ENCODE data around the gene SFT2D1. TPM values are rescaled to one million over a fixed set of nuclear protein-coding genes. Genes with fewer than 3 reads are reported as not detected.

Gene SFT2D1
- total RNA-seq, 4 donors from 2014 or later: 40.0 to 63.7 (median 53.8) TPM

DNA sequence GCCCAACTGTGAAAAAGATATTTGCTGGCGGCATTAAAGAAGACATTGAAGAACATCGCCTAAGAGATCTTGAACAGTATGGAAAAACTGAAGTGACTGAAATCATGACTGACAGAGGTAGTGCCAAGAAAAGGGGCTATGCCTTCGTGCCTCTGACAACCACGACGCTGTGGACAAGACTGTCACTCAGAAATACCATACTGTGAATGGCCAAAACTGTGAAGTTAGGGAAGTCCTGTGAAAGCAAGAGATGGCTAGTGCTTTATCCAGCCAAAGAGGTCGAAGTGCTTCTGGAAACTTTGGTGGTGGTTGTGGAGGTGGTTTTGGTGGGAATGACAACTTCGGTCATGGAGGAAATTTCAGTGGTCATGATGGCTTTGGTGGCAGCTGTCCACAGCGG, 7.5 kb downstream of the SFT2D1 start:
- ATAC-seq (ENCODE audit: low FRiP score): no peak
- no peak for DNase-seq (ENCODE audit: low spot score)
- TF ChIP-seq, protein P1, sequence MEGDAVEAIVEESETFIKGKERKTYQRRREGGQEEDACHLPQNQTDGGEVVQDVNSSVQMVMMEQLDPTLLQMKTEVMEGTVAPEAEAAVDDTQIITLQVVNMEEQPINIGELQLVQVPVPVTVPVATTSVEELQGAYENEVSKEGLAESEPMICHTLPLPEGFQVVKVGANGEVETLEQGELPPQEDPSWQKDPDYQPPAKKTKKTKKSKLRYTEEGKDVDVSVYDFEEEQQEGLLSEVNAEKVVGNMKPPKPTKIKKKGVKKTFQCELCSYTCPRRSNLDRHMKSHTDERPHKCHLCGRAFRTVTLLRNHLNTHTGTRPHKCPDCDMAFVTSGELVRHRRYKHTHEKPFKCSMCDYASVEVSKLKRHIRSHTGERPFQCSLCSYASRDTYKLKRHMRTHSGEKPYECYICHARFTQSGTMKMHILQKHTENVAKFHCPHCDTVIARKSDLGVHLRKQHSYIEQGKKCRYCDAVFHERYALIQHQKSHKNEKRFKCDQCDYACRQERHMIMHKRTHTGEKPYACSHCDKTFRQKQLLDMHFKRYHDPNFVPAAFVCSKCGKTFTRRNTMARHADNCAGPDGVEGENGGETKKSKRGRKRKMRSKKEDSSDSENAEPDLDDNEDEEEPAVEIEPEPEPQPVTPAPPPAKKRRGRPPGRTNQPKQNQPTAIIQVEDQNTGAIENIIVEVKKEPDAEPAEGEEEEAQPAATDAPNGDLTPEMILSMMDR (IDR thresholded peaks at IDR 0.05): no peak

- ATAC-seq (ENCODE audit: low FRiP score) (no peak), DNase-seq (ENCODE audit: low spot score) (no peak)
- TF ChIP-seq, protein P1 (IDR thresholded peaks at IDR 0.05): no peak
These were observed 9.0 kb downstream of the SFT2D1 start for GRCh38 chr6:166333172-166333995.

DNA sequence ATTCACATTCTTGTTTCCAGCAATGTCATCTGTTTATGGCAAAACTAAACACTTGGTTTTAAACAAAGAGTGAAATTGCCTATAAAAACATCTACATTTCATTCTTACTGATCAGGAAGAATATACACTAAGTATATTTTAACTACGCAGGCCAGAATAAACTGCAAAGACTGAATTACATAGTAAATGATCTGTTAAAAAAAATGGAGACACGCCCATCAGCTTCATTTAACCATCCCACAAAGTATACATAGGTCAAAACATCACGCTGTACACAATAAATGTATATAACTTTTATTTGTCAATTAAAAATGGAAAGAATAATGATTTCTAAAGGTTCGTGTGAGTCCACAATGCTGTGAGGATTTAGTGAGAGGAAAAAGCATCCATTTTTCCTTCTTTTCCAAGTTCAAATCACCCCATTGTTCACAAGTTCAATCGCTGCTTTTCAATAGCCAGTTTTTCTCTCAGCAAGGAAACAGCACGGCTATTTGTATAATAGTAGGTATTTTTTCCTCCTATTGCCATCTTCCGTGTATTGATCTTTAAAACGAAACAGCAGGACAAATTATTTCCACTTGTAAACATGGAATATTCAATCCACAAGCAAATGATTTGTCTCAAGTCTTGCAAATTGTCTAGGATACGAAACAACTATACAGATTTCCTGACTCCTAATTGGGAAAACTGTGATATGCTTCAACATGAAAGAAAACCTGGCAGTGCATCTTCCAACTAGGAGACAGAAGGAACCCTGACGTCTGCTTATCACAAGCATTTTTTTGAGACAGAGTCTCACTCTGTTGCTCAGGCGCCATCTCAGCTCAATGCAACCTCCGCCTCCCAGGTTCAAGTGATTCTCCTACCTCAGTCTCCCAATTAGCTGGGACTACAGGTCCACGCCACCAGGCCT, 10.6 kb downstream of the SFT2D1 start:
- TF ChIP-seq, protein P1 (IDR thresholded peaks at IDR 0.05): no peak
- DNase-seq (ENCODE audit: low spot score) (no peak), ATAC-seq (ENCODE audit: low FRiP score) (no peak)

GRCh38 chr6:166330612-166331011, 11.7 kb downstream of the SFT2D1 start:
- DNase-seq (ENCODE audit: low spot score) (no peak), ATAC-seq (ENCODE audit: low FRiP score) (peak; percentile 50)
- TF ChIP-seq, protein P1 (IDR thresholded peaks at IDR 0.05): no peak

- no peak for DNase-seq (ENCODE audit: low spot score)
- no peak for ATAC-seq (ENCODE audit: low FRiP score)
- TF ChIP-seq, protein P1 (IDR thresholded peaks at IDR 0.05): no peak
These were observed 16.8 kb downstream of the SFT2D1 start for GRCh38 chr6:166325383-166326042.

DNA sequence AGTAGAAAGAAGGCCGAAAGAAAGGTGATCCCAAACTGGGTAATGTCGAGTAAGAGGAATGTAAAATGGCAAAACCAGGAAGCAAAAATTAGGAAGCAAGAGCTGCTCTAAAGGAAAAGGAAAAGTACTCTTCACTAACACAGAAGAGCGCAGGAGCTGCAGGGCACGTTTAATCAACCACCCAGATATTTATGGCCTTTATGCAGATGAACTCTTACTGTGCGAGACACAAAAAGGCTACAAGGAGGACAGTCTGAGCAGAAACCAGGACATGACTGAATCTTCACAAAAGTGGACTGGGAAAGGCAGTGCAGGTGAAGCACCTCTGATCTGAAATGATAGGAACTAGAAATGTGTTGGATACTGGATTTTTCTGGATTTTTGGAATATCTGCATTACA, 18.9 kb downstream of the SFT2D1 start:
- DNase-seq (ENCODE audit: low spot score): no peak
- TF ChIP-seq, protein P1 (IDR thresholded peaks at IDR 0.05): no peak
- ATAC-seq (ENCODE audit: low FRiP score): no peak

All from omental fat pad (tissue), 4 donors.